ENCODE data around the gene GALNT3.

GALNT3 gene

DNA sequence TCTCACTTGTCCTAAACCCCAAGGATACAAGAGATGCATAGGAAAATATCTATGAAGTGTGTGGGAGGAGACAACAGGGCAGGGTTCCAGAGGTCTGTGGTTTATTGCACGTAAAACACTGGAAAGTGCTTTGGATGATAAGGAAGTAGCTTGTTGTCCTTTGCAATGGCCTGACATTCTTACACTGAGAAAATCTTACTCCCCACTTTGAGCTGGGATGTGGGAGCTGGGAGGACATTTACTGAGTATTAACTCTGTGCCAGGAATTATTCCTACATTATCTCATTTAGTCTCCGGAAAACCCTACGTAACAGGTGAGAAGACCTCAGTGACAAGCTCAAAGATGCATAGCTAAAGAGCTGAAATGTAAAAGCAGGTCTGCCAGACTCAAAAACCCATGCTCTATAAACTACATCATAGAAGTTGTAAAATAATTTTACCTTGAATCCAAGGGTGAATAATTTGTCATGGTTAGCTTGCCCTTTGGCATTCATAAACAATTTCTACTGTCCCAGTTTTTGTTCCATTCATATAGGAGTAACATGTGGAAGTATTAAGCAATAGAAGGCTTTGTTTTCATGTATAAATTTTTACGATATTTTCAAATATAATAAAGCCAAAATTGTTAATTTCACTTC, 9.2 kb upstream of the GALNT3 start:
- H3K9ac ChIP-seq (ENCODE audit: low read length), result no peak overlapping the region
- no peaks in the 10 kb centered on the region for H4K20me1 ChIP-seq (ENCODE audit: low read depth, low read length)
- no peak overlapping the region for H3K27ac ChIP-seq (ENCODE audit: low read depth, low read length)
- no peak overlapping the region for H3K4me3 ChIP-seq (ENCODE audit: insufficient read depth, low read length, poor library complexity, severe bottlenecking)
- no peak overlapping the region for H2AFZ ChIP-seq (ENCODE audit: low read depth, low read length, severe bottlenecking)
- no peaks in the 10 kb centered on the region for H3F3A ChIP-seq (ENCODE audit: insufficient read depth)
- no peaks in the 10 kb centered on the region for H3K9me3 ChIP-seq (ENCODE audit: insufficient read depth, low read length)
- H3K9me2 ChIP-seq (replicated peaks; ENCODE audit: insufficient read depth, low read length), result no peaks in the 10 kb centered on the region
- no peaks in the 10 kb centered on the region for H3K79me2 ChIP-seq (ENCODE audit: insufficient read depth, low read length)
- no peaks in the 10 kb centered on the region for H3K27me3 ChIP-seq (ENCODE audit: low read length)
- TF ChIP-seq EZH2phosphoT487 (conservative IDR thresholded peaks at IDR 0.05; ENCODE audit: low read length), result no peak
- TF ChIP-seq CTCF (IDR thresholded peaks at IDR 0.05; ENCODE audit: insufficient read depth, low read length, poor library complexity, severe bottlenecking), result no peak
- H3K4me2 ChIP-seq (ENCODE audit: low read depth, low read length, poor library complexity, severe bottlenecking), result no peak overlapping the region
- H3K36me3 ChIP-seq (ENCODE audit: low read length), result no peaks in the 10 kb centered on the region

GRCh38 chr2:165801176-165801575, 7.1 kb upstream of the GALNT3 start:
- no peaks in the 10 kb centered on the region for H3K27me3 ChIP-seq (ENCODE audit: low read length)
- no peak overlapping the region for H3K27ac ChIP-seq (ENCODE audit: low read depth, low read length)
- H4K20me1 ChIP-seq (ENCODE audit: low read depth, low read length), result no peaks in the 10 kb centered on the region
- no peak overlapping the region for H3K4me2 ChIP-seq (ENCODE audit: low read depth, low read length, poor library complexity, severe bottlenecking)
- TF ChIP-seq EZH2phosphoT487 (conservative IDR thresholded peaks at IDR 0.05; ENCODE audit: low read length) (no peak), CTCF (IDR thresholded peaks at IDR 0.05; ENCODE audit: insufficient read depth, low read length, poor library complexity, severe bottlenecking) (no peak)
- H3F3A ChIP-seq (ENCODE audit: insufficient read depth), result no peaks in the 10 kb centered on the region
- no peaks in the 10 kb centered on the region for H3K9me3 ChIP-seq (ENCODE audit: insufficient read depth, low read length)
- H3K9me2 ChIP-seq (replicated peaks; ENCODE audit: insufficient read depth, low read length), result no peaks in the 10 kb centered on the region
- H3K9ac ChIP-seq (ENCODE audit: low read length), result no peak overlapping the region
- no peaks in the 10 kb centered on the region for H3K36me3 ChIP-seq (ENCODE audit: low read length)
- no peaks in the 10 kb centered on the region for H3K79me2 ChIP-seq (ENCODE audit: insufficient read depth, low read length)
- no peak overlapping the region for H2AFZ ChIP-seq (ENCODE audit: low read depth, low read length, severe bottlenecking)
- H3K4me3 ChIP-seq (ENCODE audit: insufficient read depth, low read length, poor library complexity, severe bottlenecking), result no peak overlapping the region

DNA sequence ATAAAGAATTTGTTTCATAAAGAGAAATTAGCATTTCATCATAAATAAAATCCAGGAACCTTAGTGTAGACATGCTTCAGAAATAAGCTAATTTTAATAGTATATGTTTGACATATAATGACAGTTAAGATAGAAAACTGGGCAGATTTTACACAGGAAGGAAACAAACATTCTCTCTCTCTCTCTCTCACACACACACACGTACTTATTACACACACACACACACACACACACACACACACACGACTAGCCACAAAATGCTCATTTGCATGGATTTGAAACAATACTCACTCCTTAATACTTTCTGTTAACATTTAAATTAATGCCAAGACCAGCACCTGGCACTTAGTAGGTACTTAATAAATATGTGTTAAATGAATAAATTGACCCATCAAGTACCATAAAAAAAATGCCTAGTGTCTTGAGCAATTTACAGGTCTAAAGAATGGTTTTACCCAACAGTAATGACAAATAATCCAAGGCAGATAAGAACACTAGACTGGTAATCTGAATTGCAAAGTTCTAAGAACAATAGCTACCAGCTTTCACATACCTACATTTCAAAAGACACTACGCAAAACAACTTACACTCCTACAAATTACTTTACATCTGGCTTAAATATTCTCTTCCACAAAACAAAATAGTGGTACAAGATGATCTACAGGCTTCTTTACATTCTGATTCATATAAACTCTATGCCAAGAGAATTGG, 2.9 kb upstream of the GALNT3 start:
- 0 out of 2 replicates have a peak, but pooled peaks cover 6% of the 10 kb centered on the region for H3F3A ChIP-seq (ENCODE audit: insufficient read depth)
- H3K36me3 ChIP-seq (ENCODE audit: low read length), result no peaks in the 10 kb centered on the region
- no peaks in the 10 kb centered on the region for H3K9me3 ChIP-seq (ENCODE audit: insufficient read depth, low read length)
- H3K4me2 ChIP-seq (ENCODE audit: low read depth, low read length, poor library complexity, severe bottlenecking), result no peak overlapping the region
- TF ChIP-seq CTCF (IDR thresholded peaks at IDR 0.05; ENCODE audit: insufficient read depth, low read length, poor library complexity, severe bottlenecking) (no peak), EZH2phosphoT487 (conservative IDR thresholded peaks at IDR 0.05; ENCODE audit: low read length) (no peak)
- no peaks in the 10 kb centered on the region for H3K9me2 ChIP-seq (replicated peaks; ENCODE audit: insufficient read depth, low read length)
- H4K20me1 ChIP-seq (ENCODE audit: low read depth, low read length), result no peaks in the 10 kb centered on the region
- no peak overlapping the region for H3K9ac ChIP-seq (ENCODE audit: low read length)
- H3K27me3 ChIP-seq (ENCODE audit: low read length), result no peaks in the 10 kb centered on the region
- H2AFZ ChIP-seq (ENCODE audit: low read depth, low read length, severe bottlenecking), result no peak overlapping the region
- H3K4me3 ChIP-seq (ENCODE audit: insufficient read depth, low read length, poor library complexity, severe bottlenecking), result no peak overlapping the region
- no peak overlapping the region for H3K27ac ChIP-seq (ENCODE audit: low read depth, low read length)
- H3K79me2 ChIP-seq (ENCODE audit: insufficient read depth, low read length), result no peaks in the 10 kb centered on the region
